Inferior parietal cortex (tissue), 1 donor: ENCODE measurements around the gene MX1.

Experiments
- DNase-seq: peaks from one replicate; pipeline ENCODE4 v3.0.0-alpha.2; 2016; ENCODE audit errors: extremely low spot score

The MX1 gene

DNA sequence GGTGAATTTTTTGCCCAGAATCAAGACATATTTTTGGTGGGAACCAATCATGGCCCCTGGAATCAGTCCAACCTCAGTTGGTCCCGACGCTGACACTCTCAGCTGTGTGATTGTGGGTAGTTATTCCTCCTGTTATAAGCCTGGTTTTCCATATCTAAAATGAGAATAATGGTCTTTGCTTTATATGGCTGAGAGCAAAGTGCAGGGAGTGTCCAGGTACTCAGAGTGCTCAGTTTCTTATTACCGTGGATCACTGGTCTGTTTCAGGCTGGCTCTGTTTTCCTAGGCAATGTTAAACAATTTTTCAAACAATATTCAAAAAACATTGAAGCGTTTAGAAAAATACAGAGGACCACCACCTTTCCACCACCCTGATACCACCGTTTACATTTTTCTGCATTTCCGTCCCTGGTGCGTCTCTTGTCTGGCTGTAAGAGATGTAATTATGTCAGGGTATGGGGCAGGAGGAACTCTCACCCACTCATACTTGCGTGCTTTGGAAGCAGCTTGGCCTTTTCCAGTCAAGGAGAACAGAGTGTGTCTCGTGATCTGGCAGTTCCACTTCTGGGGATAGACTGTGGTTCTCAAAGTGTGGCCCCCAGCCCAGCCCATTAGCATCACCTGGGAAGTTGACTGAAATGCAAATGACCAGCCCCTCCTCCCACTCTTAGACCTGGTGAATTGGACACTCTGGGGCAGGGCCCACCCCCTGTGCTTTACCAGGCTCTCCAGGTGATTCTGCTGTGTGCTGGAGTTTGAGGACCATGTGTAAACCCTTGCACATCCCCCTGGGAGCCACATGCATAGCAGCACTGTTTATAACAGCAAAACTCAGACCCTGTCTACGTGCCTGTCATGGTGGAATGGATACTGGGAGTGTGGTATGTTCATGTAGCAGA lies 6.8 kb downstream of the MX1 start:
- DNase-seq = no peak

DNA sequence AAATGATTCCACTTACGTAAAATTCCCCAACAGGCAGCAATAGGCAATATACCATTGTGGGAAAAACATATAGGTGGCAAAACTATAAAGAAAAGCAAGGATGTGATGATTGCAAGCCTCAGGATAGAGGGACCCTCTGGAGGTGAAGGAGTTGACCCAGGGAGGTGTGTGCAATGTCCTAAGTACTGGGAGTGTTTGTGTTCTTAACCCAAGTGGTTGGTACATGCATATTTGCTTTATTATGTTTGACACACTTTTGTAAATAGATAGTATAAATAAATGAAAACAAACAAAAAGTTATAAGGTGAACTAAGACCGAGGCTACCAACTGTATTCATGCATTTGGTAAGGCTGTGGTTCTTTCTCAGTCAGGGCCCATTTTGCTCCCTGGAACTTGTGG lies 7.5 kb downstream of the MX1 start:
- DNase-seq = no peak

GRCh38 chr21:41435706-41436105 lies 9.7 kb downstream of the MX1 start:
- DNase-seq = no peak

GRCh38 chr21:41437729-41438128 lies 11.7 kb downstream of the MX1 start:
- no peak for DNase-seq

DNA sequence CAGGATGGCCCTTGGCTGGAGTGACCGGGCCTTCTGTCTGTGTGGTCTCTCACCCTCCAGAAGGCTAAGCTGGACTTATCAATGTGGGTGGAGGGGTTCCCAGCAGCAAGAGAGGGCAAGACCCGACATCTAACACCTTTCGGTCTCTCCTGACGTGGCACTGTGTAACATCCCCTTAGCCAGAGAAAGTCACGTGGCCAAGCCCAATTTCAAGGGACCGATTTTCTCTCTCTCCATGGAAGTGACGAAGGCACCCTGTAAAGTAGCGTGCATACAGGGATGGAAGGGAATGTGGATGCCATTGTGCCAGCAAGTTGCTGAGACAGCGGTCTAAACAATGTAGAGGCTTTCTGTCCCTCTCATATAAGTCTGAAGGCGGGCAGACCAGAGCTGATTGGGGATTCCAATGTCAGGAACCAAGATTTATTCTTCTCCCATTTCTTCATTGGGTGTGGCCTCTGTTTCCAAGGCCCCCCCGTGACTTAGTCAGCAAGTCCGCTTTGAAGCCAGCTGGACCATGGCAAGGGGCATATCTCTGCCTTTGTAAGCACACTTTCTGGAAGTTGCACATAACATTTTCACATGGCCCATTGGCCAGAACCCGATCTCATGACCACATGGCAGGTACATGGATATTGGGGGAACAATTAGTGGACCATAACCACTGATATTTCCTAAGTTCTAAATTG lies 12.5 kb downstream of the MX1 start:
- DNase-seq = no peak

DNA sequence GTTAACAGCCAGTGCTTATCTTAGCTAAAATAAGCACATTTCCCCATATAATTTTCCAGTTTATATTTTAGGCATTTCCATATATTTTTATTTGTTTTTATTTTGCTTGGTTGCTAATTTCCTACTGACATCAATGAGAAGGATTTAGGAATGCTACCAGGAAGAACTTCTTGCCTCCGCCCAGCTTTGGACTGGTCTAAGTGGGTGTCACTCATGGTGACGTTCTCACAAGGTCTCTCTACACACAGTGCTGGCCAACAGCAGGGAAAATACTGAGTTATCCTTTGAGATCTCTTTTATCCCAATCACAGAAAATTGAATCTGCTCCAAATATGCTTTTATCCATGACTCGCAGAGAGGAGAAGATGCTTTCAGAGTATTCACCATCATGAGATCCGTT lies 13.2 kb downstream of the MX1 start:
- DNase-seq = no peak

DNA sequence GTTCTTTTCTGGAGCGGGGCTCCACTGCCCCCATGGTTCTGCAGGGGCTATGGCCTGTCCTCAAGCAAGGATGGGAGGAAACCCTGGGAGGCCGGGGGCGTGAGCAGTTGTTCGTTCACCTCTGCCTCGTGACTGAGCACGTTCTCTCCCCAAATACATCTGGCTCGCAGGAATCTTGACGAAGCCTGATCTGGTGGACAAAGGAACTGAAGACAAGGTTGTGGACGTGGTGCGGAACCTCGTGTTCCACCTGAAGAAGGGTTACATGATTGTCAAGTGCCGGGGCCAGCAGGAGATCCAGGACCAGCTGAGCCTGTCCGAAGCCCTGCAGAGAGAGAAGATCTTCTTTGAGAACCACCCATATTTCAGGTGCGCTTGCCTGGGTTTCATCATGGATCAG lies 15.5 kb downstream of the MX1 start:
- no peak for DNase-seq

DNA sequence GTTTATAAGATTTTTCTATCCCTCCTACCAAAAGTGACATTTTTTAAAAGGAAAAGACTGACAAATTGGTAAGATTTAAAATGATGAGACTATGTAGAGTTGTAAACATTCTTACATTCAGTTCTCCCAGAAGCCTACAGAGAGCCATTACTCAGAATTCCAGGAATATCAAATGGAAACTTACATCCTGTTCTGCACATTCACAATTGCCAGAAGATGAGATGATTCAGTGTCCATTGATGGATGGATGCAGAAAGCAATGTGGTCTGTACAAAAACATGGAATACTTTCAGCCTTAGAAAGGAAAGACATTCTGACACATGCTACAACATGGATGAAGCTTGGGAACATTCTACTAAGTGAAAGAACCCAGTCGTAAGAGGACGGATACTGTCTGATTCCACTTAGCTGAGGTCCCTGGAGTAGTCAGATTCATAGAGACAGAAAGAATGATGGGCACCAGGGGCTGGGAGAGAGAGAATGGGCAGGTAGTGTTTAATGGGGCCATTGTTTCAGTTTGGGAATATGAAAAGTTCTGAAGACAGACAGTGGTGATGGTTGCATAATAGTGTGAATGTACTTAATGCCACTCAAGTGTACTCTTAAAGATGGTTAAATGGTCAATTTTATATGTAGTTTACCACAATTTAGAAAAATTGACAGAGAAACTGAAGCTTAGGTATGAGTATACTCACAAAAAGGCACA lies 16.6 kb downstream of the MX1 start:
- no peak for DNase-seq

GRCh38 chr21:41443562-41443961 lies 17.5 kb downstream of the MX1 start:
- no peak for DNase-seq

DNA sequence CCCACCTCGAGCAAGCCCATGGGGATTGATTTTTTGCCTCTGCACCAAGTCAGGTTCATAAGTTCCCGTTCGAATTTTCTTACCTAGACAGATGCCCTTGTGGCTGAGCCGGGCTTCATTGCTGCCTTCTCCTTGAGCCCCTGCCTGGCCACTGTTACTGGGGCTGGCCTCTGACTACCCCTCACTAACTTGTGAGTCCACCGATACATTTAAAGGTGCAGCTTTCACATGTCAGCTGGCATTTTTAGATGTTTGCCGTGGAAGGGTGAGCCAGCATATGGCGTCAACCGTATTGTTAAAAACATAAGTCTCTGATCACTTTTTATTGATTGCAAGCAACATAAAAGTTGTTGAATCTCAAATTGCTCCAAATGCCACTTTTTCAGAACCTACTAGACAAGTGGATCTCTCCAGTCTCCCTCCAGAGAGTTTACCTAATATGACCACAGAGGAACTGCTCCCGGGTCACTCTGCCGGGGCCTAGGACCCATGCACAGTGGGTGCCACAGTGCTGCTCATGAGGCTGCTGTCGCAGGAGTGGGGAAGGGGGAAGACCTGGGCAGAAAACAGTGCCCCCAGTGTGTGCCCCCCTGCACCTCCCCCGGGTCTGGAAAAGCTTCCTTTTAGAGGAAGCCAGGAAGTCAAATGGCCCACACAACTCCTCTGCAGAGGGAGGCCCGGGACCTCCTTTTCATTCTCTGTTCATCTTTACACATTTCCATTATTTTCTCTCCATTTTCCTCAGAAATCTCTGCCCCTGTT lies 18.8 kb downstream of the MX1 start:
- DNase-seq = no peak

GRCh38 chr21:41445465-41445862 lies 19.4 kb downstream of the MX1 start:
- DNase-seq = no peak

GRCh38 chr21:41446586-41446985 lies 20.5 kb downstream of the MX1 start:
- DNase-seq = no peak

DNA sequence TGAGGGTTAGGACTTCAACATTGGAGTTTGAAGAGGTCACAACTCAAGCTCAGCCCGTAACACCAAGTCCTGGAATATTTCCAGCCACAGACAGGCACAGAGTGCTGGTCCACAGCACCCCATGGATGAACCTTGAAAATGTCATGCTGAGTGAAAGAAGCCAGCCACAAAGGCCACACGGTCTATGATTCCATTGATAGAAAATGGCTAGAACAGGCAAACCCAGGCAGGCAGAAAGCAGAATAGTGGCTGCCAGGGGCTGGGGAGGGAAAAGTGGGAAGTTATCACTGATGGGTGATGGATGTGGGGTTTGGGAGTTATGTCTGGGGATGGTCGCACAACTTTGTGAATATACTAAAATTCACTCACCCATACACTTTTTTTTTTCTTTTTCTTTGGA lies 21.3 kb downstream of the MX1 start:
- no peak for DNase-seq

DNA sequence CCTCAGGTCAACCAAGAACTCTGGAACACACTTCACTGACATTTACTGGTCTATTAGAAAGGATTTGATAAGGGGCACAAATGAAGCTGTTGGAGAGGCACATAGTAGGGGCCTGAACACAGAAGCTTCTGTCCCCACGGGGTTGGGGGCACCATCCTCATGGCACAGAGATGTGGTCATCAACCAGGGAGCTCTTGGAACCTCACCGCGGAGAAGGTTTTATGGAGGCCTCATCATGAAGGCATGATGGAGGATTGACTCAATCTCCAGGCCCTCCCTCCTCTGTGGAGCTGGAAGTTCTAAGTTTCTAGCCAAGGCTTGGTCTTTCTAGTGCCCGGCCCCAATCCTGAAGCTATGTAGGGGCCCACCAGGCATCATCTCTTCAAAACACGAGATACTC lies 23.6 kb downstream of the MX1 start:
- DNase-seq = no peak

GRCh38 chr21:41451753-41452676 lies 26.0 kb downstream of the MX1 start:
- no peak for DNase-seq

DNA sequence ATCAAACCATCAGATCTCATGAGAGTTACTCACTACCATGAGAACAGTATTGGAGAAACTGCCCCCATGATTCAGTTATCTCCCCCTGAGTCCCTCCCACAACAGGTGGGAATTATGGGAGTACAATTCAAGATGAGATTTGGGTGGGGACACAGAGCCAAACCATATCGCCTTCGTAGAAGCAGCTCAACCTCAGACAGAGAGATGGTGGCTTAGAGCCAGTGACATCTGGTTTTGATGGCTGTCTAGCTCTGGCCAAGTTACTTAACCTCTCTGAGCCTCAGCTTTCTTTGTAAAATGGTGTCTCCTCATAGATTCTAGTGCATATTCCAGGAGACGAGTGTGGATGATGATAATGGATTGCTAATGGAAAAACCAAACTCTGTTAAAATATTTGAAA lies 27.2 kb downstream of the MX1 start:
- DNase-seq = no peak

GRCh38 chr21:41453761-41454160 lies 27.7 kb downstream of the MX1 start:
- no peak for DNase-seq

DNA sequence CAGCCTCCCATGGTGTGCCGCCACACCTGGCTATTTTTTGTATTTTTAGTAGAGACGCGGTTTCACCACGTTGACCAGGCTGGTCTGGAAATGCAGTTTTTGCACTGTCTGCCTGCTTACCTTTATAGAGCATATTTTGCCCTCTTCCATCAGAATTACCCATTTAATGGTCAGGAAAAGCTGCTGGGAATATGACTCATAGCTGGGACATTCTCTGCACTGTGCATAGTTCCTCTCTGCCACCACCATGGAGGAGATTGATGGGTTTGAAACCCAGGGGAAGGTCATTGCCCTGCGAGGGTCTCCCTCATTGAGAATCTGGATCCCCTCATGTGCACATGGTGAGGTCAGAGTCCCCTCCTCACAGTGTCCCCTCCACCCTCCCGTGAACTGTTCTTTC lies 32.1 kb downstream of the MX1 start:
- no peak for DNase-seq

DNA sequence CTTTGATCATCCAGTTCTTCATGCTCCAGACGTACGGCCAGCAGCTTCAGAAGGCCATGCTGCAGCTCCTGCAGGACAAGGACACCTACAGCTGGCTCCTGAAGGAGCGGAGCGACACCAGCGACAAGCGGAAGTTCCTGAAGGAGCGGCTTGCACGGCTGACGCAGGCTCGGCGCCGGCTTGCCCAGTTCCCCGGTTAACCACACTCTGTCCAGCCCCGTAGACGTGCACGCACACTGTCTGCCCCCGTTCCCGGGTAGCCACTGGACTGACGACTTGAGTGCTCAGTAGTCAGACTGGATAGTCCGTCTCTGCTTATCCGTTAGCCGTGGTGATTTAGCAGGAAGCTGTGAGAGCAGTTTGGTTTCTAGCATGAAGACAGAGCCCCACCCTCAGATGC lies 32.5 kb downstream of the MX1 start:
- DNase-seq = no peak

GRCh38 chr21:41459884-41460534 lies 34.0 kb downstream of the MX1 start:
- no peak for DNase-seq
